Fibroblast of villous mesenchyme (primary cell): Measurements from ENCODE around the gene SOX6. TPM values are rescaled to one million over a fixed set of nuclear protein-coding genes. Genes with fewer than 3 reads are reported as not detected.

Source experiments
- DNase-seq: peaks from one replicate; pipeline ENCODE4 v3.0.0-alpha.2; 2010; ENCODE audit warnings: low read depth
- H3K4me3 ChIP-seq: 2 replicates; pipeline ENCODE4 v1.5.1; 2011; ENCODE audit warnings: low read depth, mild to moderate bottlenecking, low read length
- total RNA-seq: library from RNA; depleted of rRNA; stranded (reverse); fragments of >200 nt; gene quantifications from 2 replicates; pipeline ENCODE4 v1.2.3, GENCODE V29; 2012
- TF ChIP-seq, protein P1 (sequence below): IDR thresholded peaks from 2 replicates; pipeline ENCODE4 v1.5.1; 2012; ENCODE audit warnings: low read depth, mild to moderate bottlenecking, low read length; ENCODE audit not compliant: insufficient read depth

SOX6 gene
- total RNA-seq, 1 donor = 22.0 TPM

DNA sequence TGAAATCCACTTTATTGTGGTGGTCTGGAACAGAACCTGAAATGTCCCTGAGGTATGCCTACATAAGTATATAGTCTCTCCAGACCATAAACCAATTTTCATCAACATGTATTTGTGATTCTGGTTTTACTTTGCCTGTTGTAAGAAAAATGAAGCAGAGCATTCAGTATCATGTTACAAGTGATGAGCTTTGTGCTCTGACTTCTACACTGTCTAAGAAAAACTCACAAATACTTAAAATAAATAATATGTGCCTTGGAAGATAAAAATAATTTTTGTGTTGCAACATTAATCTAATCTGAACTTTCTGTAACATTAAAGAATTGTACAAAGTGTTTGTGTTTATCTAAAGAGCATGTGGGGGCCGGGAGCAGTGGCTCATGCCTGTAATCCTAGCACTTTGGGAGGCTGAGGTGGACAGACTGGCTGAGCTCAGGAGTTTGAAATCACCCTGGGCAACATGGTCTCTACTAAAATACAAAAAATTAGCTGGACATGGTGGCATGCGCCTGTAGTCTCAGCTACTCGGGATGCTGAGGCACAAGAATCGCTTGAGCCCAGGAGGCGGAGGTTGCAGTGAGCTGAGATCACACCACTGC is 219.5 kb downstream of the SOX6 start:
- TF ChIP-seq, protein P1, sequence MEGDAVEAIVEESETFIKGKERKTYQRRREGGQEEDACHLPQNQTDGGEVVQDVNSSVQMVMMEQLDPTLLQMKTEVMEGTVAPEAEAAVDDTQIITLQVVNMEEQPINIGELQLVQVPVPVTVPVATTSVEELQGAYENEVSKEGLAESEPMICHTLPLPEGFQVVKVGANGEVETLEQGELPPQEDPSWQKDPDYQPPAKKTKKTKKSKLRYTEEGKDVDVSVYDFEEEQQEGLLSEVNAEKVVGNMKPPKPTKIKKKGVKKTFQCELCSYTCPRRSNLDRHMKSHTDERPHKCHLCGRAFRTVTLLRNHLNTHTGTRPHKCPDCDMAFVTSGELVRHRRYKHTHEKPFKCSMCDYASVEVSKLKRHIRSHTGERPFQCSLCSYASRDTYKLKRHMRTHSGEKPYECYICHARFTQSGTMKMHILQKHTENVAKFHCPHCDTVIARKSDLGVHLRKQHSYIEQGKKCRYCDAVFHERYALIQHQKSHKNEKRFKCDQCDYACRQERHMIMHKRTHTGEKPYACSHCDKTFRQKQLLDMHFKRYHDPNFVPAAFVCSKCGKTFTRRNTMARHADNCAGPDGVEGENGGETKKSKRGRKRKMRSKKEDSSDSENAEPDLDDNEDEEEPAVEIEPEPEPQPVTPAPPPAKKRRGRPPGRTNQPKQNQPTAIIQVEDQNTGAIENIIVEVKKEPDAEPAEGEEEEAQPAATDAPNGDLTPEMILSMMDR = no peak
- no peak for DNase-seq
- no peak overlapping the region for H3K4me3 ChIP-seq

DNA sequence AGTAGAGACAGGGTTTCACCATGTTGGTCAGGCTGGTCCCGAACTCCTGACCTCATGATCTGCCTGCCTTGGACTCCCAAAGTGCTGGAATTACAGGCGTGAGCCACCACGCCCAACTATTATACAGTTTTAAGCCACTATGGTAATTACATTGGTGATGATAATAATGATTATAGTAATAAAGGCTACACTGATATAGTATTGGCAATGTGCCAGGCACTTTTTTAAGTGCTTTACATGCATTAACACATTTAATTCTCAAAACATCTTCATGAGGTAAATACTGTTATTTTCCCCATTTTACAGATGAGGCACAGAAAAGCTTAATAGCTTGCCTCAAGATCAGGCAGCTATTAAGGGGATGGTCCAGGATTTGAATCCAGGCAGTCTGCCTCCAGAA is 222.5 kb downstream of the SOX6 start:
- no peak overlapping the region for H3K4me3 ChIP-seq
- DNase-seq = no peak
- TF ChIP-seq, protein P1 = no peak

DNA sequence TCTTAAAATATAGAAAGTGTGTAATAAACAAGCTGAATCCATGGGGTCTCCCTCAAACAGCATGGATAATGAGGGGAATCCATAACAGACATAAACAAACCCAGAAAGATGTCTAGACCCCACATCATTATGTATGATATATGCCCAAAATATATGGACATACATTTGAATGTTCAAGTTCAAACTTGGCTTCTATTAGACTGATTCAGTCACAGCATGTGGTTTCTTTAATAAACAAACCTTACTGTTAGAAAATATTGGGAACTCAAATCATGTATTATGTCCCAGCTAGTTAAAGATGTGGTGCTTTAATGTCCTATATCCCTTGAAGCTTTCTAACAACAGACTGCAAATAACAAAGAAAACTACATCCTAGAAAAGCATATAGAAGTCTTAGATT is 228.6 kb downstream of the SOX6 start:
- H3K4me3 ChIP-seq = no peak overlapping the region
- TF ChIP-seq, protein P1 = no peak
- no peak for DNase-seq

DNA sequence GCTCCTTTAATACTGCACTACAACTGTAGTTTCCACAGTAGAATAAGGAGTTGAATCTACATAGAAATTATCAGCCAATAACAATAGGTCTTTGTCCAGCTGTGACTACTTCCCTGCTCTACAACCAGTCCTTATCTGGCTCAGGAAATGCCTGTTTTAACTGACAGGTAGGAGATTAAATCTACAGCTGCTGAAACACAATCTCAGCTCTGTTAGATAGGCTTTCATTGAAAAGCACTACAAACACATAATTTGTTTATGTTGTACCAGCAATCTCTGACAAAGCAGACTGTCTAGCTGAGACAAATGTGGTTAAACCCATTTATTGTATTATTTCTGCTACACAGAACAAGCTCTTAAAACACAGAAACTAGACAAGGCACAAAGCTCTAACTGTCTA is 230.0 kb downstream of the SOX6 start:
- no peak for DNase-seq
- H3K4me3 ChIP-seq = no peak overlapping the region
- TF ChIP-seq, protein P1 = no peak

DNA sequence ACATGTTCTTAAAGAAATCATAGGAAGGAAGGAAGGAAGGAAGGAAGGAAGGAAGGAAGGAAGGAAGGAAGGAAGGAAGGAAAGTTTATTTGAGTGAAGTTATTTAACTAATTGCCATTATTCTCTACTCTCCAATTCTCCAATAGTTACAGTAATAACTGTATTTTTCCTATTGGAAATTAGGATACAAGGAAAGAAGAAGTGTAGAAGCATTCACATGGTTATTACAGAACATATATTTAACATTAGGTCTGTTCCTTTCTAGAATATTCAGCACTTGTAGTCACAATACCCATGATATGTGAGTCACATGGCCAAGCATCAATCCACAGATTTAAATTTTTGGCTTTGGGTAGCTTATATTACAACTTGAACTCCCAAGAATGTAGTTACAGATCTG is 230.6 kb downstream of the SOX6 start:
- no peak overlapping the region for H3K4me3 ChIP-seq
- no peak for DNase-seq
- TF ChIP-seq, protein P1 = no peak

DNA sequence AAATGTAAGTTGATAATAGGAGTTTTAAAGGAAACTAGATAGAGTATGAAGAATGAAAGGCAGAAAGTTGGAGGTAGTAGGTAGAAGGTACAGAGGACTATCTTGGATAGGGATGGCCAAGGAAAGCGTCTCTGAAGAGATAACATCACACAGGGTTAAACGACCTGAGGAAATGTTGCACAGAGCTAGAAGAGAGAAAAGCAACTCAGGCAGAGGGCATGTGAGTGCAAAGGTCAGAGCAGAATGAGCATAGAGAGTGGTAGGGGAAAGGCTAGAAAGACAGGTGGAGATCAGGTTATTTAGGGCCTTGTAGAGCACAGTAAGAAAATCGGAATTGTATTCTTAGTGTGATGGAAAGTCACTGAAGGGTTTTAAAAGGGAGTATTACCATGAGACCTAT is 232.0 kb downstream of the SOX6 start:
- no peak overlapping the region for H3K4me3 ChIP-seq
- TF ChIP-seq, protein P1 = no peak
- DNase-seq = no peak

DNA sequence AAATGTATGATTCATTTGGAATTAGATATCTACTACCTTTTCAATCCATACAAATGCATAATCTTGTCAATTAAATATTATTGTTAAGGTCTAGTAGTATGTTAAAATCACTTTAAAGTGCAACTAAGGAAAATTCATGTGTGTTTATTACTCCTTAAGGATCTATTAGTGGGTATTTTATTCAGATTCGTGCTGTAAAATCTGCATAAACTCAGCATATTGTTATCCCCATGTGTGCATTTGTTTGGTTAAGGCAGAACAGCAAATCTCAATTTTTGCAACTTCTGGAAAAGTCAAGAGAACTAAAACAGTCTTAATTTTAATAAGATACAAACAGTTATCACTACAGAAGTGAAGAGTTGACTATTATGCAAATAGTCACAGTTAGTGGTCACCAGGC is 234.5 kb downstream of the SOX6 start:
- no peak for DNase-seq
- TF ChIP-seq, protein P1 = no peak
- H3K4me3 ChIP-seq = no peak overlapping the region
